GM12872 (cell line): ENCODE data around the gene AP2A1.

Experiments
- TF ChIP-seq, protein P1 (sequence below): IDR thresholded peaks from 3 replicates; pipeline ENCODE4 v1.5.1; 2011; ENCODE audit warnings: low read depth, mild to moderate bottlenecking, low read length, moderate library complexity; ENCODE audit not compliant: insufficient read depth

The AP2A1 gene

GRCh38 chr19:49775742-49776370 lies 9.1 kb downstream of the AP2A1 start:
- TF ChIP-seq, protein P1, sequence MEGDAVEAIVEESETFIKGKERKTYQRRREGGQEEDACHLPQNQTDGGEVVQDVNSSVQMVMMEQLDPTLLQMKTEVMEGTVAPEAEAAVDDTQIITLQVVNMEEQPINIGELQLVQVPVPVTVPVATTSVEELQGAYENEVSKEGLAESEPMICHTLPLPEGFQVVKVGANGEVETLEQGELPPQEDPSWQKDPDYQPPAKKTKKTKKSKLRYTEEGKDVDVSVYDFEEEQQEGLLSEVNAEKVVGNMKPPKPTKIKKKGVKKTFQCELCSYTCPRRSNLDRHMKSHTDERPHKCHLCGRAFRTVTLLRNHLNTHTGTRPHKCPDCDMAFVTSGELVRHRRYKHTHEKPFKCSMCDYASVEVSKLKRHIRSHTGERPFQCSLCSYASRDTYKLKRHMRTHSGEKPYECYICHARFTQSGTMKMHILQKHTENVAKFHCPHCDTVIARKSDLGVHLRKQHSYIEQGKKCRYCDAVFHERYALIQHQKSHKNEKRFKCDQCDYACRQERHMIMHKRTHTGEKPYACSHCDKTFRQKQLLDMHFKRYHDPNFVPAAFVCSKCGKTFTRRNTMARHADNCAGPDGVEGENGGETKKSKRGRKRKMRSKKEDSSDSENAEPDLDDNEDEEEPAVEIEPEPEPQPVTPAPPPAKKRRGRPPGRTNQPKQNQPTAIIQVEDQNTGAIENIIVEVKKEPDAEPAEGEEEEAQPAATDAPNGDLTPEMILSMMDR, result no peak

- TF ChIP-seq, protein P1, result no peak
Observed at GRCh38 chr19:49776371-49776764, 9.6 kb downstream of the AP2A1 start.

DNA sequence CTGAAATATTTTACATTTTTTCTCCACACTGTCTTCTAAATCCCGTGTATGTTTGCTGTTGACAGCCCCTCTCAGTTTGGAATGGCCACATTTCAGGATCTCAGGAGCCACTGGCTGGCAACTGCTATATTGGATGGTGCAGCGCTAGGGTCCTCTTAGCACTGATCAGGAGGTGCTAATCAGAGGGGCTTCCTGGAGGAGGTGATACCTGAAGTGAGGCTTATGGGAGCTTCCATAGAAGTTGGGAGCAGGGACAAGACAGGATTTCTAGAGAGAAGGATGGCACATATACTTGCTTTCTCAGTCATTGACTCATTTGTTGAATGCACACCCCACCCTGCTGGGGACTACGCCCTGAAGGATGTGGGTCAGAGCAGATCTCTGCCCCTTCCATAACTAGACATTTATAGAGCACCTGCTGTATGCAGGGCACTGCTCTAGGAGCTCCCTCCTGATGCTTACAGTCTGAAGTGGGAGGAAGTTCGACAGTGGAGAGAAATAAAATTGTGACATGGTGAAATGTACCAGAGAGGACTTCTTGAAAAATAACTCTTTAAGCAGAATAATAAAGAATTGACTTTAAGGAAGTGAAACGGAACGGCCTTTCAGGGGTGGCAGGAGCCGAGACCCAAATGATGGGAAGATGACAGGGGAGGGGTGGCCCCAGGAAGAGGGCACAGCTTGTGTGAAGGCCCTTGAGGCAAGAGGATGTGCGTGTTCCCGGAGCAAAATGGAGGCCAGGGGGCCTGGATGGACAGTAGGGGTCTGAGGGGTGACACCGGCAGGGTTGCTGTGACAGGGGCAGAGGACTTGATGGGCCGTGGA lies 13.1 kb downstream of the AP2A1 start:
- TF ChIP-seq, protein P1, result no peak

DNA sequence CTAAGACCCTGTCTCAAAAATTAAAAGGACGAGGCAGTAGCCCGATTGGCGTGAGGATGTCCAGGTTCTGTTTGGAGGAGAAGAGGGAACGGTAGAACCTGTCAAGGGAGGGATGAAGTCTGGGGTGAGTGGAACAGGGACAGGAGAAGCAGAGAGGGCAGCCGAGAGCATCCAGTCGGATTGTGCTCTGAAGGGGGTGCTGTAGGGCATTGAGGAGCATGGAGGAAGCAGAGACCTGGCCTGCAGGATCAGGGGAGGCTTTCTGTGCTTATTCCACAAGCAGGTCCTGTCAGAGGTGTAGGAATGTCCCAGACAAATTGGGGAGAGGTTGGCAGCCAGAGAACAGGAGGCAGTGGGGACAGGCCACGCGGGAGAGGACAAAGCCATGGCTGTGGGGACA lies 14.1 kb downstream of the AP2A1 start:
- TF ChIP-seq, protein P1, result no peak

- TF ChIP-seq, protein P1, result no peak
Observed at GRCh38 chr19:49781394-49781793, 14.6 kb downstream of the AP2A1 start.

DNA sequence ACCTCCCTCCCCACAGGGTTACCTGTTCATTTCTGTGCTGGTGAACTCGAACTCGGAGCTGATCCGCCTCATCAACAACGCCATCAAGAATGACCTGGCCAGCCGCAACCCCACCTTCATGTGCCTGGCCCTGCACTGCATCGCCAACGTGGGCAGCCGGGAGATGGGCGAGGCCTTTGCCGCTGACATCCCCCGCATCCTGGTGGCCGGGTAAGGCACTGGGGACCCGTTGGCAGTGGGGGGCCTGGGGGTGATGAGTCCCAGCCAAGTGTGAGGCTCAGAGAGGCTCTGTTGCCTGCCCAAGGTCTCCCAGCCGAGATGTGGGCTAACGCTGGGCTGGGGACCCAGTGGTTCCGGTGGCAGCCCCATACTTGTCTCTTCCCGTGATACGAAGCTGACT lies 15.7 kb downstream of the AP2A1 start:
- TF ChIP-seq, protein P1, result no peak

GRCh38 chr19:49786376-49786820 lies 19.6 kb downstream of the AP2A1 start:
- TF ChIP-seq, protein P1, result no peak
